Liver (tissue), 9 donors: ENCODE data around the gene KIFC3. TPM values are rescaled to one million over a fixed set of nuclear protein-coding genes. Genes with fewer than 3 reads are reported as not detected.

Experiments
- DNase-seq: peaks from one replicate; pipeline ENCODE4 v3.0.0-alpha.2; 2017; ENCODE audit warnings: low spot score
- H3K27ac ChIP-seq, 2 donors: one replicate each; pipeline ENCODE4 v1.7.0; 2013; ENCODE audit warnings: inconsistent platforms in 2 of 2, low read length in 2 of 2, control low read depth in 1 of 2, low read depth in 1 of 2, mild to moderate bottlenecking in 1 of 2
- H3K27me3 ChIP-seq, 4 donors: one replicate each; pipeline versions ENCODE4 v1.6.1 to v1.7.0; 2013; ENCODE audit warnings: low read length in 3 of 4, inconsistent platforms in 1 of 4, mild to moderate bottlenecking in 1 of 4, moderate library complexity in 1 of 4; ENCODE audit not compliant: control insufficient read depth in 4 of 4, insufficient read depth in 4 of 4
- H3K36me3 ChIP-seq, 4 donors: one replicate each; pipeline versions ENCODE4 v1.6.1 to v1.7.0; 2013; ENCODE audit warnings: low read length in 3 of 4, mild to moderate bottlenecking in 3 of 4, low read depth in 1 of 4, moderate library complexity in 1 of 4; ENCODE audit not compliant: control insufficient read depth in 4 of 4, insufficient read depth in 3 of 4
- H3K4me1 ChIP-seq, 4 donors: one replicate each; pipeline versions ENCODE4 v1.6.1 to v1.7.0; 2013; ENCODE audit warnings: low read length in 3 of 4, mild to moderate bottlenecking in 3 of 4, moderate library complexity in 1 of 4; ENCODE audit not compliant: control insufficient read depth in 4 of 4, insufficient read depth in 4 of 4
- H3K4me3 ChIP-seq, 3 donors: one replicate each; pipeline versions ENCODE4 v1.6.1 to v1.7.0; 2013; ENCODE audit warnings: low read length in 3 of 3, control low read depth in 1 of 3, low read depth in 1 of 3, mild to moderate bottlenecking in 1 of 3
- H3K9ac ChIP-seq, 2 donors: one replicate each; pipeline ENCODE4 v1.7.0; 2013; ENCODE audit warnings: low read length in 2 of 2, mild to moderate bottlenecking in 2 of 2, moderate library complexity in 2 of 2, control low read depth in 1 of 2, low read depth in 1 of 2
- H3K9me3 ChIP-seq, 4 donors: one replicate each; pipeline versions ENCODE4 v1.6.1 to v1.7.0; 2013; ENCODE audit warnings: low read length in 3 of 4; ENCODE audit not compliant: control insufficient read depth in 4 of 4
- ATF3 ChIP-seq: IDR thresholded peaks from 2 replicates; pipeline ENCODE4 v1.6.1; 2016; ENCODE audit warnings: antibody characterized with exemption
- CTCF ChIP-seq: fragments of 150-350 bp; IDR thresholded peaks from 2 replicates; pipeline ENCODE4 v1.5.1; 2017; ENCODE audit warnings: improper control_type of control experiment, low read depth, low read length; ENCODE audit not compliant: missing input control
- EGR1 ChIP-seq, 2 donors: IDR thresholded peaks; 2 replicates each; pipeline ENCODE4 v1.6.1; 2016 to 2018; ENCODE audit warnings: antibody characterized with exemption in 2 of 2, low read depth in 2 of 2
- FOXA1 ChIP-seq: IDR thresholded peaks from 2 replicates; pipeline ENCODE4 v1.6.1; 2016; ENCODE audit warnings: antibody characterized with exemption
- FOXA2 ChIP-seq: IDR thresholded peaks from 2 replicates; pipeline ENCODE4 v1.6.1; 2016; ENCODE audit warnings: antibody characterized with exemption
- HNF4A ChIP-seq, 2 donors: conservative IDR thresholded peaks; 2 replicates each; pipeline ENCODE4 v1.6.1; 2016; ENCODE audit warnings: antibody characterized with exemption in 2 of 2, mild to moderate bottlenecking in 2 of 2
- HNF4G ChIP-seq: IDR thresholded peaks from 2 replicates; pipeline ENCODE4 v1.6.1; 2016; ENCODE audit warnings: antibody characterized with exemption
- JUND ChIP-seq, 2 donors: IDR thresholded peaks; 2 replicates each; pipeline ENCODE4 v1.6.1; 2016; ENCODE audit warnings: antibody characterized with exemption in 2 of 2
- NR2F2 ChIP-seq: IDR thresholded peaks from 2 replicates; pipeline ENCODE4 v1.6.1; 2016; ENCODE audit warnings: antibody characterized with exemption
- RAD21 ChIP-seq, 2 donors: IDR thresholded peaks; 2 replicates each; pipeline ENCODE4 v1.6.1; 2016; ENCODE audit warnings: antibody characterized with exemption in 2 of 2, mild to moderate bottlenecking in 2 of 2
- REST ChIP-seq: IDR thresholded peaks from 2 replicates; pipeline ENCODE4 v1.6.1; 2016; ENCODE audit warnings: antibody characterized with exemption, mild to moderate bottlenecking
- RXRA ChIP-seq, 2 donors: IDR thresholded peaks; 2 replicates each; pipeline ENCODE4 v1.6.1; 2017 to 2018; ENCODE audit warnings: antibody characterized with exemption in 2 of 2, mild to moderate bottlenecking in 1 of 2
- SP1 ChIP-seq: IDR thresholded peaks from 2 replicates; pipeline ENCODE4 v1.6.1; 2018; ENCODE audit warnings: antibody characterized with exemption, mild to moderate bottlenecking
- TAF1 ChIP-seq: conservative IDR thresholded peaks from 2 replicates; pipeline ENCODE4 v1.6.1; 2016; ENCODE audit warnings: antibody characterized with exemption, mild to moderate bottlenecking
- YY1 ChIP-seq: IDR thresholded peaks from 2 replicates; pipeline ENCODE4 v1.6.1; 2016; ENCODE audit warnings: antibody characterized with exemption, mild to moderate bottlenecking
- WGBS: extraction: QIAGEN DNeasy Blood & Tissue Kit; methylation state at CpG from one replicate; pipeline ENCODE4 v1.1.7; 2013; 5-methylcytosine and 5-hydroxymethylcytosine counted together
- polyA plus RNA-seq, 2 donors: library from polyadenylated mRNA; stranded (reverse) in 1 of 2; unstranded in 1 of 2; fragments of 200-250 nt in 1 of 2; fragments of >200 nt in 1 of 2; fragmentation: Nextera tagmentation in 1 of 2; extraction: Ambion mirVana in 1 of 2; gene quantifications; one replicate each; pipeline versions ENCODE4 v1.2.1 to v1.2.3, GENCODE V29; 2013 to 2015
- total RNA-seq, 2 donors: library from RNA; depleted of rRNA; stranded (reverse); fragments of >200 nt; gene quantifications; one replicate each; pipeline ENCODE4 v1.2.3, GENCODE V29; 2014
- TF ChIP-seq, protein P1 (sequence below): IDR thresholded peaks from 2 replicates; pipeline ENCODE4 v1.6.1; 2016; ENCODE audit warnings: antibody characterized with exemption
- TF ChIP-seq, protein P2 (sequence below): IDR thresholded peaks from 2 replicates; pipeline ENCODE4 v1.6.1; 2016; ENCODE audit warnings: antibody characterized with exemption
- donor health status: healthy.
- donor health status: healthy.
- donor health status: healthy.
- donor health status: healthy.
- donor health status: healthy.

Gene KIFC3
- total and polyA plus RNA-seq, 4 donors: 16.5 to 103 (median 27.4) TPM

DNA sequence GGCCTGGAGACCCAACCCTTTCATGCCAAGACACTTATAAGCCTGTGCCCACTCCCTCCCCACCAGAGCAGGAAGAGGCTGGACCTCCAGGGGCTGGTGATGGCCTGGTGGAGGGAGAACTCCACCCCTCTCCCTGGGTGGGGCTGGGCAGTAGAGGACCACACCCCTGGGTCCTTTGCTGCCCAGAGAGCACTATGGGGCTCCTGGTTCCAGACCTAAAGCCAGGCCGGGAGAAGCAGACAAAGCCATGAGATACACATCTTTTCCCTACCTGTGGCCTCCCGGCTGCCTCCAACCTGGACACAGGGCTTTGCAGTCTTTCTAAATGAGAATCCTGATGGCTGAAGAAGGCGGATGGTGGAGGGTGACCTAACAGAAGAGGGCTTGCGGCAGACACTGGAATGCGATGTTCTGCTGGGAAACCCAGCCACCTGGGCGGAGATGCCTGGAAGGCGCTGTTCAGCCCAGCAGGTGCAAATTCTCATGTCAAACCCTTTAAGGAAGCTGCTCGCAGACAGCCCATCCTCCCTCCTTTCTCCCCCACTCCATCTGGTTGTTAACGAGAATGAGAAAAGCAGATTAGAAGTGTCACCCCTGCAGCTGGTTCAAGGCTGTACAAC lies 43.9 kb upstream of the KIFC3 start:
- H3K36me3 ChIP-seq: no peaks in the 10 kb centered on the region
- DNase-seq: no peak
- H3K27me3 ChIP-seq: no peaks in the 10 kb centered on the region
- no peak overlapping the region for H3K27ac ChIP-seq
- H3K9me3 ChIP-seq: no peaks in the 10 kb centered on the region
- TF ChIP-seq, protein P1, sequence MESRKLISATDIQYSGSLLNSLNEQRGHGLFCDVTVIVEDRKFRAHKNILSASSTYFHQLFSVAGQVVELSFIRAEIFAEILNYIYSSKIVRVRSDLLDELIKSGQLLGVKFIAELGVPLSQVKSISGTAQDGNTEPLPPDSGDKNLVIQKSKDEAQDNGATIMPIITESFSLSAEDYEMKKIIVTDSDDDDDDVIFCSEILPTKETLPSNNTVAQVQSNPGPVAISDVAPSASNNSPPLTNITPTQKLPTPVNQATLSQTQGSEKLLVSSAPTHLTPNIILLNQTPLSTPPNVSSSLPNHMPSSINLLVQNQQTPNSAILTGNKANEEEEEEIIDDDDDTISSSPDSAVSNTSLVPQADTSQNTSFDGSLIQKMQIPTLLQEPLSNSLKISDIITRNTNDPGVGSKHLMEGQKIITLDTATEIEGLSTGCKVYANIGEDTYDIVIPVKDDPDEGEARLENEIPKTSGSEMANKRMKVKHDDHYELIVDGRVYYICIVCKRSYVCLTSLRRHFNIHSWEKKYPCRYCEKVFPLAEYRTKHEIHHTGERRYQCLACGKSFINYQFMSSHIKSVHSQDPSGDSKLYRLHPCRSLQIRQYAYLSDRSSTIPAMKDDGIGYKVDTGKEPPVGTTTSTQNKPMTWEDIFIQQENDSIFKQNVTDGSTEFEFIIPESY: no peak
- TF ChIP-seq NR2F2 (no peak), FOXA1 (no peak), HNF4A (conservative IDR thresholded peaks at IDR 0.05) (no peak), EGR1 (IDR thresholded peaks at IDR 0.05; ENCODE audit: low read depth in 2 of 2) (no peak), TAF1 (no peak), RXRA (IDR thresholded peaks at IDR 0.05) (no peak), SP1 (no peak), ATF3 (no peak), CTCF (no peak), FOXA2 (no peak), YY1 (no peak), HNF4G (no peak)
- TF ChIP-seq, protein P2, sequence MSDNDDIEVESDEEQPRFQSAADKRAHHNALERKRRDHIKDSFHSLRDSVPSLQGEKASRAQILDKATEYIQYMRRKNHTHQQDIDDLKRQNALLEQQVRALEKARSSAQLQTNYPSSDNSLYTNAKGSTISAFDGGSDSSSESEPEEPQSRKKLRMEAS: no peak
- WGBS: 94% methylated on average over 9 of the region's 9 CpGs
- peaks cover under 1 to 8% (median 3%) of the 10 kb centered on the region in 4 donors for H3K4me1 ChIP-seq
- no peak overlapping the region for H3K9ac ChIP-seq
- H3K4me3 ChIP-seq: no peak overlapping the region

DNA sequence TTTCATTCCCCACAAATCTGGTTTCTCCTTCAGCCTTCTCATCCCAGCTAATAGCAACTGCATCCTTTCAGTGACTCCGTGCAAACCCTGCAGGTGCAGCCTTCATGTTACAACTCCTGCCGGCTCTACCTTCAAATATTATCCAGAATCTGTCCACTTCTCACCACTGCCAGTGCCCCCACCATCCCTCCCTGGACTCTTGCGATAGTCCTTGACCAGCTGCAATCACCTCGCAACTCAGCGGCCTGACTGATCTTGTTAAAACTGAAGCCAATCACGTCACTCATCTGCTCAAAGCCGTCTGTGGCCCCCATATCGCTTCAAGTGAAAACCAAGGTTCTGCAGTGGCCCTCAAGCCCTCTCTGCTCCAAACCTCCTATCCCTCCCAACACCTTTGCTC lies 42.8 kb upstream of the KIFC3 start:
- Histone ChIP-seq H3K27me3 (no peaks in the 10 kb centered on the region), H3K27ac (no peak overlapping the region), H3K4me1 (peaks cover 2 to 13% (median 8%) of the 10 kb centered on the region in 4 donors), H3K9me3 (no peaks in the 10 kb centered on the region), H3K36me3 (no peaks in the 10 kb centered on the region), H3K4me3 (no peak overlapping the region), H3K9ac (no peak overlapping the region)
- 76% methylated on average over 8 of the region's 8 CpGs for WGBS
- TF ChIP-seq NR2F2: no peak
- no peak for TF ChIP-seq TAF1
- no peak for TF ChIP-seq EGR1 (IDR thresholded peaks at IDR 0.05; ENCODE audit: low read depth in 2 of 2)
- TF ChIP-seq CTCF: no peak
- no peak for TF ChIP-seq ATF3
- TF ChIP-seq JUND (IDR thresholded peaks at IDR 0.05): no peak
- no peak for TF ChIP-seq RAD21 (IDR thresholded peaks at IDR 0.05)
- TF ChIP-seq, protein P2: no peak
- no peak for TF ChIP-seq HNF4G
- TF ChIP-seq, protein P1: no peak
- TF ChIP-seq FOXA1: no peak
- TF ChIP-seq REST: no peak
- no peak for TF ChIP-seq FOXA2
- TF ChIP-seq RXRA (IDR thresholded peaks at IDR 0.05): no peak
- TF ChIP-seq YY1: no peak
- DNase-seq: no peak
